IPS-15b (cell line): Measurements from ENCODE around the gene ESR2.
"Not testable (repeated sequence)": the region's sequence is repeated elsewhere in the genome, so short reads cannot be mapped to it uniquely, and the experiment has no call there.

Experiments
- H3K27me3 ChIP-seq: one replicate; pipeline ENCODE4 v1.6.1; 2013; ENCODE audit warnings: low read length; ENCODE audit not compliant: control insufficient read depth, insufficient read depth
- H3K36me3 ChIP-seq: one replicate; pipeline ENCODE4 v1.6.1; 2013; ENCODE audit warnings: low read length; ENCODE audit not compliant: control insufficient read depth, insufficient read depth
- H3K4me1 ChIP-seq: one replicate; pipeline ENCODE4 v1.6.1; 2013; ENCODE audit warnings: mild to moderate bottlenecking, low read length; ENCODE audit not compliant: control insufficient read depth, insufficient read depth
- H3K4me3 ChIP-seq: one replicate; pipeline ENCODE4 v1.5.1; 2013; ENCODE audit warnings: low read depth, low read length
- H3K9ac ChIP-seq: one replicate; pipeline ENCODE4 v1.6.1; 2013; ENCODE audit warnings: low read depth, mild to moderate bottlenecking, low read length
- H3K9me3 ChIP-seq: one replicate; pipeline ENCODE4 v1.6.1; 2013; ENCODE audit warnings: mild to moderate bottlenecking, low read length; ENCODE audit not compliant: control insufficient read depth, insufficient read depth

The ESR2 gene

DNA sequence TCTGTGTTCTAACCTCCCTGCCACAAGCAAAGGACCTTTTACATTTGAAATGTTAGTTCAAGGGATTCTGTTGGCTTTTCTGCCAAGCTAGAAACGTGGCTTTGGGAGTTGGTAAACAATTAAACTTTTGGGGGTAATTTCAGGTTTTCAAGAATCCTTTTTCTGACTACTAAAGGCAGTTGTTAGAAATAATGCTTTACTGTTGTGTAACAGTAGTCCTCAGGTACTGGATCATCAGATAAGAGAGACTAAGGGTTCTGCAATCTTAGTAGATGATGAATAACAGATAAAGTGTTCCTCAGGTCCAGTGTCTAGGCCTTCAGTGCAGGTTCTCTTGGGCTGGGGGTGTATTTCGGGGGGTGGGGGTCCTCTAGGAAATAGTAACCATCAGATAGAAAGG, 249.1 kb downstream of the ESR2 start:
- no peak overlapping the region for H3K4me3 ChIP-seq
- peaks cover 3% of the 10 kb centered on the region for H3K36me3 ChIP-seq
- H3K27me3 ChIP-seq, result no peaks in the 10 kb centered on the region
- no peaks in the 10 kb centered on the region for H3K9me3 ChIP-seq
- H3K4me1 ChIP-seq, result no peaks in the 10 kb centered on the region
- H3K9ac ChIP-seq, result no peak overlapping the region

- not testable (repeated sequence) for H3K4me3 ChIP-seq, H3K9me3 ChIP-seq, H3K9ac ChIP-seq, H3K27me3 ChIP-seq, H3K4me1 ChIP-seq, H3K36me3 ChIP-seq
Observed at GRCh38 chr14:64043296-64043695, 250.9 kb downstream of the ESR2 start.

- H3K27me3 ChIP-seq, result no peaks in the 10 kb centered on the region
- peaks cover 2% of the 10 kb centered on the region for H3K4me1 ChIP-seq
- peaks cover 3% of the 10 kb centered on the region for H3K36me3 ChIP-seq
- H3K9ac ChIP-seq, result no peak overlapping the region
- H3K9me3 ChIP-seq, result no peaks in the 10 kb centered on the region
- no peak overlapping the region for H3K4me3 ChIP-seq
Observed at GRCh38 chr14:64040044-64040443, 254.1 kb downstream of the ESR2 start.

DNA sequence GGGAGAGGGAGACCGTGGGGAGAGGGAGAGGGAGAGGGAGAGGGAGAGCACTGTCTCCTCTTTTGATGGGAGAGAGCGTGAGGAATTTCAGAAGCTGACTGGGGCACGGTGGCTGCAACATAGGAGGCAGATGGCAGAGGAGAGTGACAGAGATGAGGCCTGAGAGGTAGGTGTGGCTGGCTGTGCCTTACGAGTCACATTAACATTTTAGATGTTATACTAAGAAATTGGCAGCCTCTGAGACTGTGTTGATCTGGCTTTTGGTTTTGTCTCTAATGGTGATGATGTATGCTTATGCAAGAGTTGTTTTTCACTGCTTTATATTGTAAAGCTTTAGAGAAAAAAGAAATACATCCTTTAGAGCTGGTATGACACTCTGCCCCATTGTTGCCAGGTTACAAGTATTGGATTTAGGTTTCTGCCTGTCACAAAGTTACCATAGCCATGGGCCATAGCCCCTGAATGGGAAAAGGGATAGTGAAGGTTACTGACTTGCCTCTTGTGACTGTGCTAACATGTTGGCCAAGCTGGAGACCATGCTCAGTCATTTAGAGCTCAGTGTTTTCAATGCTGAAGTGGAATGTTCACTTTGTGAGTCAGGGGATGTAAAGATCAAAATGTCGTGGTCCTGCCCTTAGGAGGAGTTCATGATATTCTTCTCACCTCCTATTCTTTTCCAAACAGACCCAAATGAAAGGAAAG, 255.2 kb downstream of the ESR2 start:
- Histone ChIP-seq H3K36me3 (peaks cover 3% of the 10 kb centered on the region), H3K27me3 (no peaks in the 10 kb centered on the region), H3K9ac (no peak overlapping the region), H3K4me3 (no peak overlapping the region), H3K4me1 (peaks cover 2% of the 10 kb centered on the region), H3K9me3 (no peaks in the 10 kb centered on the region)

- not testable (repeated sequence) for H3K36me3 ChIP-seq, H3K9ac ChIP-seq, H3K4me3 ChIP-seq, H3K9me3 ChIP-seq, H3K4me1 ChIP-seq, H3K27me3 ChIP-seq
Observed at GRCh38 chr14:64037869-64038745, 256.1 kb downstream of the ESR2 start.

GRCh38 chr14:64035143-64035542, 259.0 kb downstream of the ESR2 start:
- Histone ChIP-seq H3K27me3 (no peaks in the 10 kb centered on the region), H3K9ac (no peak overlapping the region), H3K9me3 (no peaks in the 10 kb centered on the region), H3K4me1 (peaks cover 2% of the 10 kb centered on the region), H3K36me3 (no peaks in the 10 kb centered on the region), H3K4me3 (no peak overlapping the region)
